GM21528 (cell line): ENCODE measurements around the gene SLC26A2.
"Not testable (repeated sequence)": the region's sequence is repeated elsewhere in the genome, so short reads cannot be mapped to it uniquely, and the experiment has no call there.

Experiments
- ATAC-seq: cut with Tn5 transposase; IDR thresholded peaks from one replicate; pipeline ENCODE4 v1.9.1; 2021; ENCODE audit warnings: mild to moderate bottlenecking, moderate library complexity; ENCODE audit not compliant: unreplicated experiment, low FRiP score

Gene SLC26A2

GRCh38 chr5:149936044-149936699 is 24.4 kb upstream of the SLC26A2 start:
- ATAC-seq = no peak

DNA sequence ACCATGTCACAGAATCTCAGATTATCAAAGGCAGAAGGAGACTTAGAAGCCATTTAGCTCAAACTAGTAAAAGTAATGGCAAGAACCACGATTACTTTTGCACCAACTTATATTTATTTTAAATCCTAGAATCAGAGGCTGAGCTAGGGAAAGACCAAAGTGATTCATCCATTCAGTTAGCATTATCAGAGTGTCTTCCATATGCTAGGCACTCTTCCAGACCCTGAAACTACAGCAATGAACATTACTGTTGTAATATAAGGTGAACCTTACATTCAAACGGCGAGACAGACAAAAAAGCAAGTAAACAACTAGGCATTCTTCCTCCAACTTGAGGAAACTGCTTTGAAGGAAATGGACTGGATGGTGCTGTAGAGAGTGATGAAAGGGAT is 23.9 kb upstream of the SLC26A2 start:
- ATAC-seq = no peak

GRCh38 chr5:149937610-149938009 is 22.9 kb upstream of the SLC26A2 start:
- ATAC-seq = no peak

DNA sequence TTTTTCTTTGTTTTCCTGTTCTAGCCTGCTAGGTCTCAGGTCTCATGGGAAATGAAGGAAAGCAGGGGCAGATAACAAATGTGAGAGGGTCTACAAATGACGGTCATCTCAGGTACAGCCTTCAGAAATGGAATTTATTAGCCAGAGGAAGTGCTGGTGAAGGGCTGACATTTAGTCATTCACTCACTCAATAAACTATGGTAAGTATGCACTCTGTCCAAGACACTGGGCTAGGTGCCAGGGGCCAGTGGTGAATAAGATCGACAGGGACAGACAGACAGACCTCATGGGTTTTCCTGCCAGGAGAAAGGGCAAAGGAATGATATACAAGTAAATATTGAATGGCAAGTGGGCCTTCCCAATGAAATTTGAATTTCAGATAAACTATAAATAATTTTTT is 22.3 kb upstream of the SLC26A2 start:
- ATAC-seq = no peak

DNA sequence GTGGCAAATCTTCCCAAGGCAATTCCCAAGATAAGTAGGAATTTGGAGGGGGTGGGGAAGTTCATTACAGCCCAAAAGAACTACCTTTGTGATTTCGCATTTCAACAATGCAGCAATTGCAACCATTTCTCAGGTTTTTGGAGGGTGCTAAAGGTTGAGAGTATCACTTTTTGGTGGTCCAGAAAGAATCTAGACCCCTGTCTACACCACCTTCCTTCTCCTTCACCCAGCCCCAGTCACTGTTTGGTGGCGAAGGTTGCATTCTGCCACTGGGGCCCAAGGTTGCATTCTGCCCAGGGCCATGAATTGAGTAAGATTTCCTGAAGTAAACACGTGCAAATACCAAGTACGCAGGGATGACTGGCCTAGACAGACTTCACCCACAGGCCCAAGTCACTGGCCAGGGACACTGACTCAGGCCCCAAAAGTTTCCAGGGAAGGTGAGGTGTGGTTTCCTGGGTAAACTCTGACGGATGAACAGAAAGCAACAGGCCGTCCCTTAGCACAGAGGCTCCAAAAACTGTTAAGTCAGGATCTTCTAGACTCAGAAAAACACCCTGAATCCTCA is 21.7 kb upstream of the SLC26A2 start:
- no peak for ATAC-seq

- no peak for ATAC-seq
Measured at GRCh38 chr5:149939546-149939945, 21.0 kb upstream of the SLC26A2 start.

GRCh38 chr5:149940077-149940574 is 20.4 kb upstream of the SLC26A2 start:
- ATAC-seq = peak; percentile 68

DNA sequence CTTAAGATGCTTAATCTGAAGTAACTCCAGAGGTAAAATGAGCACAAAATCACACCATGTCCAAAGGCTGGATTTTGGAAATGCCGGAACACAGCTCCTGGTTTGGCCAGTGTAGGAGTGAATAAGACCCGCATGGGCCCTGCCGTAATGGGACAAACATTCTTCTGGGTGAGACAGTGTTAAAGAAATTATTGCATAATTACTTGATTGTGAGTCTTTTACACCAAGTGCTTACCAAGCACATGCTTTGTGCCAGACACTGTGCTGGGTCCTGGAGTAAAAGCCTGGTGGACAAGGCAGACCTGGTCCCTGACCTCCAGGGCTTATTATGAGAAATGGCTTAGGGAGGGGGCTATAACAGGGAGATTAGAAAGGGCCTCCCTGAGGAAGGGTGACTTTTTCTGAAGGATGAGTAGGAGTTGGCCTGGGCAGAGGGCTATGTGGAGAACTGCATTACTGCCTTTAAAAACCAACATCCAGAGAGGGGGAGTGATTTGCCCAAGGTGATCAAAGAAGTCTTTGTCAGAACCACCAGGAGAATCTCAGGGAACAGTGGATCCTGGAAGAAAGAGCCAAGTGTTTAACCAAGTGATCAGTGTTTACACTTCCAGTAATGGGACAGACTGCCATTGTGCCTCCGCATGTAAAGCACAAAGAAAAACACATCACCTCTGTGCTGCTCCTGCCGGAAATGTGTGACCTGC is 19.5 kb upstream of the SLC26A2 start:
- ATAC-seq = no peak

GRCh38 chr5:149941795-149942194 is 18.8 kb upstream of the SLC26A2 start:
- ATAC-seq = no peak

DNA sequence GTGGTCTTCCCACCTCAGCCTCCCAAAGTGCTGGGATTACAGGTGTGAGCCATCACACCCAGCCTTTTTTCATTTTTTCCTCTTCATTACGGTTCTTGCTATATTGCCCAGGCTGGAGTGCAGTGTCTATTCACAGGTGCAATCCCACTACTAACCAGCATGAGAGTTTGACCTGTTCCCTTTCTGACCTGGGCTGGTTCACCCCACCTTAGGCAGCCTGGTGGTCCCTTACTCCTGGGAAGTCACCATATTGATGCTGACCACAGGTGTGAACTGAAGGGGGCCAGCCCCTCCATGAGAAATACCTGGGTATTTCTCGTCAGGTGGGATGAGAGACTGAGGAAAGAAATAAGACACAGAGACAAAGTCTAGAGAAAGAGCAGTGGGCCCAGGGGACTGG is 18.4 kb upstream of the SLC26A2 start:
- no peak for ATAC-seq

GRCh38 chr5:149942741-149943169 is 17.8 kb upstream of the SLC26A2 start:
- not testable (repeated sequence) for ATAC-seq

DNA sequence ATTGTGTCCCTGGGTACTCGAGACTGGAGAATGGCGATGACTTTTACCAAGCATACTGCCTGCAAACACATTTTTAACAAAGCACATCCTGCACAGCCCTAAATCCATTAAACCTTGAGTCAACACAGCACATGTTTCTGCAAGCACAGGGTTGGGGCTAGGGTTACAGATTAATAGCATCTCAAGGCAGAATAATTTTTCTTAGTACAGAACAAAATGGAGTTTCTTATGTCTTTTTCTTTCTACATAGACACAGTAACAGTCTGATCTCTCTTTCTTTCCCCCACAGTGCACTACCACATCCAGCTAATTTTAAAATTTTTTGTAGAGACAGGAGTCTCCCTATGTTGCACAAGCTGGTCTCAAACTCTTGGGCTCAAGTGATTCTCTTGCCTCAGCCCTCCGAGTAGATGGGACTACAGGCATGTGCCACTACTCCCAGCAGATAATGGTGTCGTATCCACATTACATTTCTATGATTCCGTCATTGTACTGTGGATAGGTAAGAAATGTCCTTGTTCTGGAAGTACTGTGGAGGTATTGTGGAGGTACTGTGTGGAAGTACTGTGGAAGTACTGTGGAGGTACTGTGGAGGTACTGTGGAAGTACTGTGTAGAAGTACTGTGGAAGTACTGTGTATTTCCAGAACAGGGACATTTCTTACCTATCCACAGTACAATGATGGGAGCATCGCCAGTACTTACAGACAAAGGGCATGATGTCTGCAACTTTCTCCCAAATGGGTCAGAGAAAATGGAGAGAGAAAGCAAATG is 17.2 kb upstream of the SLC26A2 start:
- ATAC-seq = not testable (repeated sequence)

DNA sequence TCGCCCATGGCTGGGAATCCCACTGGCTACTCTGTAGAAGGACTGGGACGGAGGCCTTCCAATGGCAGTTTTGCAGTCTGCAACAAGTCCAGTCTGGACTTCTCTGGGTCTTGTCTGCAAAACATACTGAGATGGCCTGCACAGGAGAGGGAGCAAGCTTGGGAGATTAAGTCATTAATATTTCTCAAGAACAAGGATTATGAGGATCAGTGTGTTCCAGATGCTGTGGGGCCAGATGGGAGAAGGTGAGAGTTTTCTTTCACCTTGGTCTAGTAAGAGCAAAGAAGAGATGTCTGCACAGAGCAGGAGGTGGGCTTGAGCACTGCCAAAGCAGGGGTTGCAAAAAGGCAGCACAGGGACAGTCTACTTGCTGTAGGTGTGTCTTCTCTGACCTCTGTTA is 15.9 kb upstream of the SLC26A2 start, which contains the start of gene PDE6A:
TSS of gene PDE6A (minus strand) at position 128 of the 400 bp plus-strand sequence. CDS start at position 8, 120 bp downstream.
- no peak for ATAC-seq

- ATAC-seq = no peak
Measured at GRCh38 chr5:149946118-149946517, 14.4 kb upstream of the SLC26A2 start.

DNA sequence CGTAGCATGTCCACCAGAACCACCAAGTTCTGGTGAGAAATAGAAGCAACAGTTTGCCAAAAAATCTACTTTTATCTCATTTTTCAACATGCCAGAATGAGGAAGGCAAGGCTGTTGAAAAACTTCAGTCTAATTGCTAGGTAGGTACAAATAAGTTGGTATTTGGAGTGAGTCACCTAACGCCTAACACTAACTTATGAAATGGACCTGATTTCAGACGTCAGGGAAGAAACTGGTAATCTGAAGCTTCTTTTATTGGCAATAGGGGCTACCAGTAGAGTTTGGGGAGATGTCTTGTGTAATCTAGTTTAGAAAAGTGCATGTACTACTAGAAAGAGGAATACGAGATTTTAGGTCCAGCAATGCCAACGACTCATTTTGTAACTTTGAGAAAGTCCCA is 11.6 kb upstream of the SLC26A2 start:
- ATAC-seq = no peak

- ATAC-seq = no peak
Measured at GRCh38 chr5:149951138-149951749, 9.3 kb upstream of the SLC26A2 start.

DNA sequence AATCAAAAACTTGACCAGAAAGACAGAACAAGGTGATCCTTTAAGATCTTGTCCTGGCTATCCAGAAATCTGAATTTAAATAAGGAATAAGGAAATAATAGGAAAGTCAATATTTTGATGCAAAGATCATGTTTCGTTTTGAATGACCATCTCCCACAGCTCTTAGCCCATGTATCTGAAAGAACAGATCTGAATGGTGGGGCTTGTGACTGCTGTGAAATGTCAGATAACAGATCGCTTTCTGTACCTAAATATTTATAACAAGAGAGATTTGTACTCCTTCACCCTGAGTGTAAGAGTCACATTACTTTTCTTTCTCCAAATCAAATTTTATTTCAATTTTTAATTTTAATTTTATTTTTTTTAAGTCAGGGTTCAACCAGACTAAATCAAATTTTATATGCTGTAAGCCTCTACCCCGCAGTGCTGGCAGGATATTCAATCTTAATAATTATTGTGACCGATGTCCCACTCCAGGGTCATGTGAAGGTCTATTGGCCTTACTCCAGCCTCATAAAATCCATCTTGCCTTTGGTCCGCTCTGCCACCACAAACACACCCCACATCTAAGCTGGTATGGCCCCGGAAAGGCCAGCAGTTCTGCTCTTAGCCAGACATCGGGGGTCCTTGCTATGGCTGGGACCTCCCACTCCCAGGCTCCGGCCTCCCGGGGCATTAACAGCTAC is 7.0 kb upstream of the SLC26A2 start:
- no peak for ATAC-seq

DNA sequence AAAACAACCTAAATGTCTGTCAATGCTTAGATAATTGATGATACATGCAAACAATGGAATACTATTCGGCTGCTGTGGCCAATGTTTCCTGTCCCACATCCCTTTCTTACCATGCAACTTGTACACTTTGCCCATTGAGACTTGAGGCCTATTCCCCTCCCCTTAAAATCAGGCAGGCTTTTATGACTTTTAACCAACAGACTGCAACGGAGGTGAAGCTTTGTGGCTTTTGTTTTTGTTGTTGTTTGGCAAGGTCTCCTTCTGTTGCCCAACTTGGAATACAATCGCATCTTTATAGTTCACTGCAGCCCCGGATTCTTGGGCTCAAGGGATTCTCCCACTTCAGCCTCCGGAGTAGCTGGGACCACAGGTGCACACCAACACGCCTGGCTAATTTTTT is 5.8 kb upstream of the SLC26A2 start:
- no peak for ATAC-seq

DNA sequence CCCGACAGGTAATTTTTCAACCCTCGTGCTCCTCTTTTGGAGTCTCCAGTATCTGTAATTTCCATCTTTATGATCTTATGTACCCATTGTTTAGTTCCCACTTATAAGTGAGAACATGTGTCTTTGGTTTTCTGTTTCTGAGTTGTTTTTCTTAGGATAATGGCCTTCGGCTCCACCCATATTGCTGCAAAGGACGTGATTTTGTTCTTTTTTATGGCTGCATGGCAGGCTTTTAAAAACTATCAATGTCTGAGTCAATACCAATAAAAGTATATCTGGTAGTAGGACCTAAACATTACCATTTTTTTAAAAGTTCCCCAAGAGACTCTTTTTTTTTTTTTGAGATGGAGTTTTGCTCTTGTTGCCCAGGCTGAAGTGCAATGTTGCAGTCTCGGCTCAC is 3.9 kb upstream of the SLC26A2 start:
- no peak for ATAC-seq

DNA sequence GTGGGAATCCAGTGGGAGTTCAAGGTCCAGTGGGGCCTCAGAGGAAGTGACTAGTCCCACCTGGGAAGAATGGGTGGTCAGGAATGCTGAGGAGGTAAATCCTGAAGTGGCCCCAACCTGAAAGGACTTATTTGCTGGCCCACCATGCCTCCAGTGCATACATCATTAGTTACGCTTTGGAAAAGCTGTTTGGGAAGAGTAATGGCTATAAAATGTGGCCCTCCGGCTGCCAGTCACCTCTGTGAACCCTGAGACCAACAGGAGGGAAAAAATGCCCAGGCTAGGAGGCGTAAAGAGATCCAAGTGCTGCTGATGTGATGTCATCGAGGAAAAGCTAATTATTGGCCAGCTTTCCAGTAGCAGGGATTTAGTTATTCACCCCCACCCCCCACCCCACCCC is 2.7 kb upstream of the SLC26A2 start:
- ATAC-seq = no peak
